ENCODE data around the gene SPEM2.
"Not testable (repeated sequence)": the region's sequence is repeated elsewhere in the genome, so short reads cannot be mapped to it uniquely, and the experiment has no call there.

Gene SPEM2

DNA sequence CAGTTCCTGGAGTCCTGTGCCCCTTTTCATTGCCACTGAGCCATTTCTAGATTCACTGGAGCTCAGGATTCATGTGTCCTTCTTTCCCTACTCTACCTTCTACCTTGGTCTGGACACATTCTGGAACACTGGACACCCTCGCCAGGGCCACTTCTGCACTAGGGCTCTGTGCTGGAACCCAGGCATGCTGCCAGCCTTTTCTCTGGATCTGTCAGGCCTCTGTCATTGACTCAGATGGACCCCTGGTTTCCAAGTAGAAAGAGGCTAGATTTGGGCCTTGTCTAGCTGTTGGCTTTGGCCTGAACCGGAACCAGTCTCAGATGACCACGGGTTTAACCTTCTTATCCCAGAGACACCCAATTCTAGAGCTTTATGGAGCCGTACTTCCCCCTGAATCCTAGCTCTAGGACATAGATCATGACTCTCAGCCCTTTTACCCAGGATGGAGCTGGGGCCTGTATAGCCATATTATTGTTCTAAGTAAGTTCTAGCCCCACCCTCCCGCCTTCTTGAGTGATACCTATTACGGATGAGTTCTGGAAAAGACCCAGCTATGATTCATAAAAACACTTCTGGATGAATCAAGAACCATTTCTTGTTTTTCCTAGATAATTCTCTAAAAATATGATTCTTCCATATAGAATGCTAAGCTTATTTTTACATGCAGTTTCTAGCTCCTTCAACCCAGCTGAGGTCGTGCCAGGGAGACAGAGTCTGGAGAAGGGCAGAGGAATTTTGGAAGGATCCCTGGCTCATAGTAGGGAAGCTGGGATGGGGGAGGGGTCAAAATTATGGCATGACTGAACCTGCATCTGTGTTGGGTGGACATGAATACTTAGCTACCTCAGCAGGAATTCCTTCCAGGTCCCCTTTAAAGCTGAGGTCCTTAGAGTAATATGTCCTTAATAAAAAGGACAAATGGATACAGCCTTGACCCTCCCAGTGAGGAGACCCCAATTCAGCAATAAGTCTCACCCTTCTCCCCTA, 18.4 kb downstream of the SPEM2 start:
- DNase-seq: no peak

DNA sequence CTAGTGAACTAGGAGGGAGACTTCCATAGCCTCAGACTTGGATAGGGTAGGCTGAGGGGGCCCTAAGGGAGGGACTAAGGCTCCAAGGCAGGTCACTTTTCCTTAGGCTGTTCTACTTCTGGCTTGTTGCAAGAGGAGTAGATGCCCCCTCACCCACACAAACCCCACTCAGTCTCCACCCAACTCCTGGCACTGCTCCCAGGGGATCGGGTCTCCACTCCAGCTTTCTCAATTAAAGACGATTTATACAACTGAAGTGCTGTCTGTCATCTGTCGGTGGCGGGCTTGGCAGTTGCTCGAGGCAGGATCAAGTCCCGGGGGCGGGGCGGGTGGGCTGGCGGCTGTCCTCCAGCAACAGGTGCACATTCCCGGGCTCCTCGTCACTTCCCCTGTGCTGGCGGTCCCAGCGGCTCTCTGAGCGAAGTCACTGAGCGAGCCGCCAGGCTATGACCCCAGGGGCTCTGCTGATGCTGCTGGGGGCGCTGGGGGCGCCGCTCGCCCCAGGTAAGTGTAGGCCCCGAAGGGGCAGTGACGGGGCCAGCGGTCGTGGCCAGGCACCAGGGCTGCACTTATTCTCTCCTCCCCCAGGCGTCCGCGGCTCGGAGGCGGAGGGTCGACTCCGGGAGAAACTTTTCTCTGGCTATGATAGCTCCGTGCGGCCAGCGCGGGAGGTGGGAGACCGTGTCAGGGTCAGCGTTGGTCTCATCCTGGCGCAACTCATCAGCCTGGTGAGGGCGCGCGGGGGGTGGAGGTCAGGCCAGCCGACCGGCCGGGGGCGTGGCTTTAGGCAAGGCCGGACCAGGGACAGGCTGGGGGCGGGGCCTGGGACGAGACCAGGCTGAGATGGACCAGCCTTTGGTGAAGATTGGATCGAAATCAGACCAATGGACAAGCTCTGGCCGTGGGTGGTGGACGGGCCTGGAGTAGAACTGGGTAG, 19.5 kb downstream of the SPEM2 start, which contains the start of gene CHRNB1:
Gene CHRNB1, plus strand, starts transcription at position 380 of the 937 bp plus-strand sequence. Its CDS starts 67 bp downstream, at position 447.
- no peak for DNase-seq

DNA sequence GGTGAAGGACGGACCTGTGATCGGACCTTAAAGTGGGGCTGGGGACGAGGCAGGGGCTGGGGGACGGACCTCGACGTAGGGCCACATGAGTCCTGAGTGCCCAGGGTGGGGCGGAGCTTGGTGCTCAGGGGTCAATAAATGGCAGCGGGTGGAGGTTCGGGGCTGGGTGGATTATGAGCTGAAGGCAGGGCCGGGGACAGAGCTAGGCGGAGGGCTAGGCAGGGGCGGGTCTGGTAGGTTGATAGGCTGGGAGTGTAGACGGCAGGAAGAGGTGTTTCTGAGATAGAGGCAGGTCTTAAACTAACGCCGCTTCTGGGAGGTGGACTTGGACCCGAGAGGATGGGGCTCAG, 20.2 kb downstream of the SPEM2 start:
- no peak for DNase-seq

GRCh38 chr17:7448461-7448860, 23.0 kb downstream of the SPEM2 start:
- no peak for DNase-seq

DNA sequence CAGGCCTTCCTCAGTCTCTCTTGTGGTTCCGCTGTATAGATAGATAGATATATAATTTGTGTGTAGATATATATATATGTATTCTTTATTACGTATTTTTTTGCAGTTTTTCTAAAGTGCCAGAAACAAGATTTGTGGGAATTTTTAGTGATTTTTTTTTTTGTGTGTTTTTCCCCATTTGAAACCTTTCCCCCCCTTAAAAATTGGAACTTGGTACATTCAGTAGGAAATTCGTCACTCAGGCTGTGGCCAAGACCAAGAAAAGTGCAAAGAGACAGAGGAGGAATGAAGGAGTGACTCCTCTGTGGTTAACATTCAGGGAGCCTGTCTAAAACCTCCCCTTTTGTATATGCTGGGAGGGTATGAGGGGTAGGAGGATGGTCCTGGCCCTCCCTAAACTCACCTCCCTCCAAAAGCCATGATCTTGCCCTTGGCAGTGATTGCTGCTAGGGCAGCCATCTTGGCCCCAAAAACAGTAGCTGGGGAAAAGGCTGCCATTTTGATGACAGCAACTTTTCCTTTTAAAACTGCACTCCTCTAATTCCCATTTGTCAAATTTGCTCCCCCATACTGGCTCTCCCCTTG, 34.6 kb downstream of the SPEM2 start:
- DNase-seq: no peak

DNA sequence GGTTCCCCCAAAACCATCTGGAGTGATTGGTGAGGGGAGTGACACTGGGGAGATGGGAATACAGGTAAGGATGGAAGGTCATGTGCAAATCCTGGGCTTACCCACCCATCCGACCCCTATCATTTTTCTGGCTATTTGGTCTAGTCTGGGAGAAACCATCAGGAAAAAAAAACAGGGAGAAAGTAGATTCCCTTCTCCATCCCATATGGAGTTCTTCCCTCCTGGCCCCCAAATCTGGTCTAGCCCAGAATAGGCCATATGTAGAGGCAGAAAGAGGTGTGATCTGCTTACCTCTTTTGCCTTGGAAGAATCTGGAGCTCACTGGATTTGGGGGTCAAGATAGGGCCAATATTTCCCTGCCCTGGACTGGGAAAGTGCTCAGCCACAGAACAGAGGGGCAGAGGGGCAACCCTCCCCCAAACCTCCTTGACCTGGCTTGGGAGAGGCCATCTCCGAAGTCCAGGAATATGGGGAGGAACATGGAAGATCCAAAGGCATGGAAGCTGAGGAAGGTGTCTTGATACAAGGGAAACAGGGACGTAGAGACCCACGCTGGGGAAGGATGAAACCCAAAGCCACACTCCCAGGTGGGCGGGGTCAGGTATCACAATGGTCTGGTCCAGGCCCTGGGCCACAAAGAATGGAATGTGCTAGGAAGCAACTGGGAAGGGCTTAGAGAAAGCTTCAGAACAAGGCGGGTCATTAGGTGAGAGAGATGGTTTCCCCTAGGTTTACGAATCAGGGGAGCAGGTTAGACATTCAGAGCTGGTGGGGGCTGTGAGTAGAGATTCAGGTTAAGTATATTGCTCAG, 35.6 kb downstream of the SPEM2 start:
- no peak for DNase-seq

DNA sequence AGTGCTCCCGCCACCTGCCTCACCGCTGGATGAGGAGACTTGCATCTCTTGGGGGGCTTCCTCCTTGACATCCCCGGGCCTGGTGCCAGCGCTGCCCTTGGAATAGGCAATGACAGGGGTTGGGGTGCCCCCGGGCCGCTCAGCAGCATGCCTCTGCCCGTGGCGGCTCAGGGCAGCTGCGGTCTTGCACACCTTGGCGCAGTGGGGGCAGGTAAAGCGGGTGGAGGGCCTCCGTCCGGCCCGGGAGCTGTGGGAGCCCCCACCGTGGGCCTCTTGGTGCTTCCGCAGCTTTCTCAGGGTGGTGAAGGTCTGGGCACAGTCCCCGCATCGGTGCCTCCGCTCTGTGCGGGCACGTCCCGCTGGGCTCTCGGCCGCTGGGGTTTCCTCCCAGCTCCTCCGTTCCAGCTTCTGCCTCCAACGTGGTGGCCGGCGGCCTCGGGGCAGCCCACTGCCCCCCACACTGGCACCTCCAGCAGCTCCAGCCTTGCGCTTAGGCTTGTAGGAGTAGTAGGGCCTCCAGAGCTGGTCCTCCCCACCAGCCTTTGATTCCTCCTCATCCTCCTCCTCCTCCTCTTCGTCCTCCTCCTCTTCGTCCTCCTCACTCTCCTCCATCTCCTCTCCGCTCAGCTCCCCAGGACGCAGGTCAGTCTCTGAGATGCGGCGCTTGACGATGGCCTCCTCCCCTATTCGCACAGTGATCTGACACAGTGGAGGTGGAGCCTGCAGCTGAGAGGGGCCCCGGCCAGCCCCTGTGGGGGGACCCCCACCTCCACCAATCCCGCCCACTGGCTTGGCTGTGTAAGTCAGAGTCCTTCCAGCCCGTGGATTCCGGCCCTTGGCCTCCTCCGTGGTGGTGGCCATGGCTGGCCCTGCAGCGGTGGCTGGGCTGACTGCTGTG, 37.3 kb downstream of the SPEM2 start:
- no peak for DNase-seq

- no peak for DNase-seq
These were observed 38.0 kb downstream of the SPEM2 start for GRCh38 chr17:7463372-7463846.

GRCh38 chr17:7464081-7464480, 38.7 kb downstream of the SPEM2 start:
- DNase-seq: no peak

- DNase-seq: no peak
These were observed 40.3 kb downstream of the SPEM2 start for GRCh38 chr17:7465597-7466275.

- DNase-seq: no peak
These were observed 40.9 kb downstream of the SPEM2 start for GRCh38 chr17:7466318-7466638.

- DNase-seq: no peak
These were observed 41.4 kb downstream of the SPEM2 start for GRCh38 chr17:7466639-7467341.

GRCh38 chr17:7467498-7467897, 42.1 kb downstream of the SPEM2 start:
- DNase-seq: no peak

DNA sequence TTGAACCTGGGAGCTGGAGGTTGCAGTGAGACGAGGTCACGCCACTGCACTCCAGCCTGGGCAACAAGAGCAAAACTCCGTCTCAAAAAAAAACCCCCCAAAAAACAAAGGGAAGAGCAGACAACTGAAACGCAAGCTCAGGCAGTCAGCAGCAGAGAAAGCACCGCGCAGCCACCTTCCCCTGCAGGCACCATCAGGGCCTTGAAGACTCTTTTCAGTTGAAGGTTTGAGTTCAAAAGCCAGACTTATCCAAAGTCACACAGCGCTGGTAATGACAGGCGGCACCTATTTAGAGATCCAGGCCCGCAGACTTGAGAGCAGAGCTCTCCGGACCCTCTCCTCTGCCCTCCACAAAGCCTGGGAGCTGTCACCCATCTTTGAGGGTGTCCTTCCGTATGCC, 42.9 kb downstream of the SPEM2 start:
- DNase-seq: no peak

- no peak for DNase-seq
These were observed 43.5 kb downstream of the SPEM2 start for GRCh38 chr17:7468804-7469389.

- DNase-seq: not testable (repeated sequence)
These were observed 44.4 kb downstream of the SPEM2 start for GRCh38 chr17:7469843-7470242.

- not testable (repeated sequence) for DNase-seq
These were observed 45.1 kb downstream of the SPEM2 start for GRCh38 chr17:7470457-7470973.

DNA sequence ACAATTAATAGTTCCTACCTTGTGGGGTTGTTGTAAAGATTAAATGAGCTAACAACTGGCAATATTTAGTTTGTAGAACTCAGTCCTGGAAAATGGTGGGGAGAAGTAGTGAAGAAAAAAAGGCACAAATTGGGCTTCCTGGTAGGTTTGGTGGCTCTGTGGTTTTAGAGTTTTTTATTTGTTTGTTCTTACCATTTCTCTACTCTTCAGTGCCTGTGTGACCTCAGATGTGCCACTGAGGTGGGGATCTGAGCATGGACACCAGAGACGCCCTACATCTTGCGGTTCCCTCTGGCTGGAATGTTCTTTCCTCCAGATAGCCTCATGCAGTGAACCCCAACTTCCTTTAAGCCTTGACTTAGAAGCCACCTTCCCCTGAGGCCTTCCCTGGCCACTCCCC, 46.3 kb downstream of the SPEM2 start:
- DNase-seq: no peak

DNA sequence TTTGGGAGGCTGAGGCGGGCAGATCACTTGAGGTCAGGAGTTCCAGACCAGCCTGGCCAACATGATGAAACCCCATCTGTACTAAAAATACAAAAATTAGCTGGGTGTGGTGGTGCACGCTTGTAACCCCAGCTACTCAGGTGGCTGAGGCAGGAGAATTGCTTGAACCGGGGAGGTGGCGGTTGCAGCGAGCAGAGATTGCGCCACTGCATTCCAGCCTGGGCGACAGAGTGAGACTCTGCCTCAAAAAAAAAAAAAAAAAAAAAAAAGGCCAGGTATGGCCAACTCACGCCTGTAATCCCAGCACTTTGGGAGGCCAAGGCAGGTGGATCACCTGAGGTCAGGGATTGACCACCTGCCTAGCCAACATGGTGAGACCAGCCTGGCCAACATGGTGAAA, 49.4 kb downstream of the SPEM2 start:
- not testable (repeated sequence) for DNase-seq
